ENCODE measurements around the gene ELL2.
"Not testable (repeated sequence)": the region's sequence is repeated elsewhere in the genome, so short reads cannot be mapped to it uniquely, and the experiment has no call there.

ELL2 gene

GRCh38 chr5:95878417-95879323 lies 83.0 kb downstream of the ELL2 start:
- DNase-seq: no peak

GRCh38 chr5:95876782-95877181 lies 84.9 kb downstream of the ELL2 start:
- no peak for DNase-seq

- no peak for DNase-seq
These were observed 87.4 kb downstream of the ELL2 start for GRCh38 chr5:95874246-95874645.

GRCh38 chr5:95873351-95873750 lies 88.3 kb downstream of the ELL2 start:
- DNase-seq: no peak

GRCh38 chr5:95872346-95873268 lies 89.0 kb downstream of the ELL2 start:
- no peak for DNase-seq

GRCh38 chr5:95871146-95871806 lies 90.4 kb downstream of the ELL2 start:
- no peak for DNase-seq

- no peak for DNase-seq
These were observed 91.5 kb downstream of the ELL2 start for GRCh38 chr5:95870105-95870672.

GRCh38 chr5:95869173-95869855 lies 92.3 kb downstream of the ELL2 start:
- DNase-seq: not testable (repeated sequence)

- DNase-seq: no peak
These were observed 93.5 kb downstream of the ELL2 start for GRCh38 chr5:95868136-95868535.

- DNase-seq: no peak
These were observed 95.1 kb downstream of the ELL2 start for GRCh38 chr5:95866435-95867040.

GRCh38 chr5:95864944-95865504 lies 96.6 kb downstream of the ELL2 start:
- no peak for DNase-seq

- DNase-seq: no peak
These were observed 97.2 kb downstream of the ELL2 start for GRCh38 chr5:95864456-95864855.

- DNase-seq: no peak
These were observed 98.3 kb downstream of the ELL2 start for GRCh38 chr5:95863383-95863757.

GRCh38 chr5:95862671-95863382 lies 98.8 kb downstream of the ELL2 start:
- peak; percentile 56 for DNase-seq

GRCh38 chr5:95861864-95862561 lies 99.6 kb downstream of the ELL2 start:
- DNase-seq: no peak

- DNase-seq: peak; percentile 18
These were observed 100.3 kb downstream of the ELL2 start for GRCh38 chr5:95861221-95861863.

GRCh38 chr5:95859661-95860060 lies 102.0 kb downstream of the ELL2 start:
- DNase-seq: no peak

GRCh38 chr5:95858661-95859595 lies 102.7 kb downstream of the ELL2 start:
- peak; percentile 70 for DNase-seq
